Measurements from ENCODE around the gene CTNNBL1. TPM values are rescaled to one million over a fixed set of nuclear protein-coding genes. Genes with fewer than 3 reads are reported as not detected.

The CTNNBL1 gene
- total RNA-seq, 4 donors from 2014 or later: 15.3 to 31.5 (median 27.2) TPM

- Histone ChIP-seq H3K27ac (no peak overlapping the region), H3K9me3 (no peaks in the 10 kb centered on the region), H3K36me3 (peaks cover 0 to 54% (median 12%) of the 10 kb centered on the region in 3 donors), H3K27me3 (no peaks in the 10 kb centered on the region), H3K4me1 (no peaks in the 10 kb centered on the region), H3K4me3 (no peak overlapping the region)
- intact Hi-C loops (cut with DNase I): no loop called here
- WGBS, 2 donors: 56 to 94% methylated on average over 1 of the region's 1 CpG
- no peak for DNase-seq
- TF ChIP-seq CTCF (IDR thresholded peaks at IDR 0.05): no peak
- TF ChIP-seq POLR2A (IDR thresholded peaks at IDR 0.05): no peak
Measured at GRCh38 chr20:37741570-37741969, 47.7 kb downstream of the CTNNBL1 start.

- no peak for DNase-seq
- WGBS, 2 donors: 87 to 100% methylated on average over 2 of the region's 2 CpGs
Measured at GRCh38 chr20:37742131-37742530, 48.3 kb downstream of the CTNNBL1 start.

GRCh38 chr20:37744347-37744746 is 50.5 kb downstream of the CTNNBL1 start:
- no peaks in the 10 kb centered on the region for H3K9me3 ChIP-seq
- peaks cover 0 to 54% (median 0%) of the 10 kb centered on the region in 3 donors for H3K36me3 ChIP-seq
- 75 to 84% methylated on average over 2 of the region's 2 CpGs for WGBS, 2 donors
- H3K27ac ChIP-seq: no peak overlapping the region
- DNase-seq: no peak
- intact Hi-C loops (cut with DNase I): no loop called here
- H3K4me3 ChIP-seq: no peak overlapping the region
- TF ChIP-seq POLR2A (IDR thresholded peaks at IDR 0.05) (no peak), CTCF (IDR thresholded peaks at IDR 0.05) (no peak)
- H3K27me3 ChIP-seq: no peaks in the 10 kb centered on the region
- H3K4me1 ChIP-seq: no peaks in the 10 kb centered on the region

More at GRCh38 chr20:37742131-37742530, 48.3 kb downstream of the CTNNBL1 start:
- H3K4me1 ChIP-seq: no peaks in the 10 kb centered on the region
- H3K9me3 ChIP-seq: no peaks in the 10 kb centered on the region
- no peaks in the 10 kb centered on the region for H3K27me3 ChIP-seq
- H3K4me3 ChIP-seq: no peak overlapping the region
- peaks cover 0 to 54% (median 10%) of the 10 kb centered on the region in 3 donors for H3K36me3 ChIP-seq
- TF ChIP-seq POLR2A (IDR thresholded peaks at IDR 0.05) (no peak), CTCF (IDR thresholded peaks at IDR 0.05) (no peak)
- no peak overlapping the region for H3K27ac ChIP-seq
- intact Hi-C loops (cut with DNase I): no loop called here

- H3K27ac ChIP-seq: no peak overlapping the region
- 59 to 94% methylated on average over 2 to 3 of the region's 3 CpGs for WGBS, 2 donors
Measured at GRCh38 chr20:37745553-37745952, 51.7 kb downstream of the CTNNBL1 start.

GRCh38 chr20:37748015-37748414 is 54.2 kb downstream of the CTNNBL1 start:
- DNase-seq: no peak
- Histone ChIP-seq H3K4me1 (no peaks in the 10 kb centered on the region), H3K27me3 (no peaks in the 10 kb centered on the region), H3K4me3 (no peak overlapping the region), H3K9me3 (no peaks in the 10 kb centered on the region), H3K36me3 (peaks cover 0 to 62% (median 0%) of the 10 kb centered on the region in 3 donors), H3K27ac (no peak overlapping the region)
- intact Hi-C loops (cut with DNase I): no loop called here
- TF ChIP-seq CTCF (IDR thresholded peaks at IDR 0.05): no peak
- no peak for TF ChIP-seq POLR2A (IDR thresholded peaks at IDR 0.05)
- 90 to 100% methylated on average over 1 of the region's 1 CpG for WGBS, 2 donors

More at GRCh38 chr20:37745553-37745952, 51.7 kb downstream of the CTNNBL1 start:
- no peaks in the 10 kb centered on the region for H3K4me1 ChIP-seq
- TF ChIP-seq POLR2A (IDR thresholded peaks at IDR 0.05) (no peak), CTCF (IDR thresholded peaks at IDR 0.05) (no peak)
- no peaks in the 10 kb centered on the region for H3K9me3 ChIP-seq
- H3K4me3 ChIP-seq: no peak overlapping the region
- no peak for DNase-seq
- no peaks in the 10 kb centered on the region for H3K27me3 ChIP-seq
- intact Hi-C loops (cut with DNase I): no loop called here
- H3K36me3 ChIP-seq: peaks cover 0 to 55% (median 0%) of the 10 kb centered on the region in 3 donors
